Central memory CD8-positive, alpha-beta T cell (primary cell): ENCODE data around the gene NYAP1.
A peak's percentile ranks its signal among the peaks of the same experiment; 100 is the strongest.

Experiments
- ATAC-seq: fragments of 150-1000 bp; cut with Tn5 transposase; replicated peaks from 2 replicates; pipeline ENCODE4 v1.10.0; 2022; ENCODE audit warnings: mild to moderate bottlenecking, moderate FRiP score, moderate number of reproducible peaks; ENCODE audit not compliant: poor library complexity, severe bottlenecking; ENCODE audit errors: extremely low read depth
- DNase-seq, 2 donors: peaks; one replicate each; pipeline ENCODE4 v3.0.0; 2021; ENCODE audit warnings: low spot score in 2 of 2
- H3K27ac Mint-ChIP-seq: one replicate; pipeline ENCODE4 v1.8.0; 2022; ENCODE audit warnings: low read depth, mild to moderate bottlenecking, moderate library complexity, mixed read lengths
- H3K27me3 Mint-ChIP-seq: one replicate; pipeline ENCODE4 v1.8.0; 2022; ENCODE audit warnings: mixed read lengths
- H3K36me3 Mint-ChIP-seq: one replicate; pipeline ENCODE4 v1.8.0; 2022; ENCODE audit warnings: mild to moderate bottlenecking, moderate library complexity, mixed read lengths; ENCODE audit not compliant: insufficient read depth
- H3K4me1 Mint-ChIP-seq: one replicate; pipeline ENCODE4 v1.8.0; 2022; ENCODE audit warnings: mixed read lengths
- H3K4me3 Mint-ChIP-seq: one replicate; pipeline ENCODE4 v1.8.0; 2022; ENCODE audit warnings: mild to moderate bottlenecking, moderate library complexity, mixed read lengths
- H3K9me3 Mint-ChIP-seq: one replicate; pipeline ENCODE4 v1.8.0; 2022; ENCODE audit warnings: mixed read lengths

NYAP1 gene

DNA sequence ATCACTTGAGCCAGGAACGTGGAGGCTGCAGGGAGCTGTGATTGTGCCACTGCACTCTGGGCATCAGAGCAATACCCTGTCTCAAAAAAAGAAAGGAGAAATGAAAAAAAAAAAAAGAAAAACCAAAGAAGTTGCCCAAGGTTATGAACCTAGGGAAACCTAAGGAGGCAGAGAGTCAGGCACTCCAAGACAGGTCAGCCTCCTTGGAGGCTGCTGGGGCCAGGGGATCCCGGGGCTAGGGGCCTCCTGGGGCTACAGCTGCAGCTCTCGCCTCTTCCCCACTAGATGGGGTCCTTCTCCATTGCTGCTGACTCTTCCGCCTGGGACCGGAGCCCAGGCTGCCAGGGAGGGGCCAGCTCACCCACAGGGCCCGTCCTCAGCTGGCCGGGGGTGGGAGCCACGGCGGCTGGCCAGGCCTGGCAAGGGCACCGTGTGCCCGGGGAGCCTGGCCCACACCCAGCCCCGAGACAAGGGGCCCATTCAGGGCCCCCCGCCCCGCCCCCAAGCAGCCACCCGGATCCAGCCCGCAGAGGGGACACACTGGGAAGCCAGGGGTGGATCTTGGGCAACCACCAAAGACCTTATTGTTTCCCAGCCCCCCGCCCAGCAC lies 17.9 kb upstream of the NYAP1 start:
- Mint-ChIP-seq H3K9me3 (no peaks in the 10 kb centered on the region), H3K36me3 (peaks cover 26% of the 10 kb centered on the region), H3K27me3 (no peaks in the 10 kb centered on the region), H3K4me1 (peaks cover 5% of the 10 kb centered on the region), H3K27ac (peak overlapping the region; percentile 63), H3K4me3 (no peak overlapping the region)
- ATAC-seq (no peak), DNase-seq (no peak)

GRCh38 chr7:100466653-100467605 lies 16.8 kb upstream of the NYAP1 start:
- ATAC-seq = no peak

DNA sequence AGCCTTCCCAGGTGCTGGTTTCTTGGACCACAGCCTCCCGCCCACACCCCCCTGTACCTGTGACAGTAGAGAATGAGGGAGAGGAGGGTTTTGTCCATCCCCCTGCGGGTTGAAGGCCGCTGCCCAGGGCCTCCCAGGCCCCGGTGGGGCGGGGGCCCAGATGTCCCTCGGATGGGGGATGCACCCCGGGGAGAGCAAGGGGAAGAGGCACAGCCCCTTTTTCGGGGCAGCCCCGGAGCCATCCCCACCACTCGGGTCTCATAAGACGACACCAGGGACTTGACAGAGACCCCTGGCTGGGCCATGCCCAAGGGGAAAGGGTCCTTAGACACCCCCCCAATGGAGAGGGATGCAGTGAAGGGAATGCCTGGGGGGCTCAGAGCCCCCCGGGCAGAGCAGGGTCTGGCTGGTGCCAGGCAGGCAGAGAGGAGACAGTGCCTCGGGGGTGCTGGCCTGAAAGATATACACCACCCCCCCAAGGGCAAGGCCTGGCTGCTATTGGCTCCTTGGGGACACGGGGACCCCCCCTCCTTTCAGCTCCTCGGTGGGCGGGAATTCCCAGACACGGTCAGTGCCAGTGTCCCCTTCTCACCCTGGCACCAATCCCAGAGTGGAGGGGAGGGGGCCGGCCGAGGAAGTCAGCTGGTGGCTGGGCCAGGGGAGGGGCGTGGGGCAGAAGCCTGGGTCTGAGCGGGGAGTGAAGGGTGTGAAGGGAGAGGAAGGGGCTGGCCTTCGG lies 15.9 kb upstream of the NYAP1 start:
- Mint-ChIP-seq H3K4me1 (peaks cover 12% of the 10 kb centered on the region), H3K27me3 (no peaks in the 10 kb centered on the region), H3K27ac (peak overlapping the region; percentile 46), H3K36me3 (peaks cover 28% of the 10 kb centered on the region), H3K9me3 (no peaks in the 10 kb centered on the region), H3K4me3 (no peak overlapping the region)
- DNase-seq (no peak), ATAC-seq (no peak)

More at GRCh38 chr7:100466653-100467605, 16.8 kb upstream of the NYAP1 start:
- no peaks in the 10 kb centered on the region for H3K9me3 Mint-ChIP-seq
- peaks cover 9% of the 10 kb centered on the region for H3K4me1 Mint-ChIP-seq
- H3K4me3 Mint-ChIP-seq = no peak overlapping the region
- peaks cover 28% of the 10 kb centered on the region for H3K36me3 Mint-ChIP-seq
- no peaks in the 10 kb centered on the region for H3K27me3 Mint-ChIP-seq
- no peak for DNase-seq
- H3K27ac Mint-ChIP-seq = peak overlapping the region; percentile 46

- H3K36me3 Mint-ChIP-seq = peaks cover 43% of the 10 kb centered on the region
- DNase-seq (peak; percentile 65 to 88), ATAC-seq (peak; percentile 80)
- H3K27ac Mint-ChIP-seq = no peak overlapping the region
- no peaks in the 10 kb centered on the region for H3K27me3 Mint-ChIP-seq
- H3K4me3 Mint-ChIP-seq = no peak overlapping the region
- no peaks in the 10 kb centered on the region for H3K9me3 Mint-ChIP-seq
- peaks cover 28% of the 10 kb centered on the region for H3K4me1 Mint-ChIP-seq
Measured at GRCh38 chr7:100469227-100470044, 14.3 kb upstream of the NYAP1 start.

DNA sequence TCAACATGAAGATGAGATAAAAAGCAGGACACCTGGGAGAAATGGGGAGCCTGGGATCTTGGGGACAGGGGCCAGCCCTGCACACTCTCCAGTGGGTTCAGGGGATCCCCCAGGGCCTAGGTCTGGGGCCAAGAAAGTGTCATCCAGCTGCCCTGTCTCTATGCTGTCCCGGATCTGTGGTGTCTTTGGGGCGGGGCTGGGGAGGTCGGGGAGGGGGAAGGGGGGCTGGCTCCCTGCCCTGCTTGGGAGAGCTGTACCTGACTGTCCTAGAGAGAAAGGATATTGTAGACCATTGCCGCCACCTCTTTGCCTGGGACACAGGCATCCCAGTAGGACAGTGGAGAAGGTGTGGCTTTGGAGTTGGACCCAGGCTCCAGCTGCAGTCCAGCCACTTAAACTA lies 12.7 kb upstream of the NYAP1 start:
- no peak overlapping the region for H3K27ac Mint-ChIP-seq
- DNase-seq = no peak
- peaks cover 50% of the 10 kb centered on the region for H3K36me3 Mint-ChIP-seq
- no peak overlapping the region for H3K4me3 Mint-ChIP-seq
- no peaks in the 10 kb centered on the region for H3K27me3 Mint-ChIP-seq
- H3K9me3 Mint-ChIP-seq = no peaks in the 10 kb centered on the region
- peaks cover 43% of the 10 kb centered on the region for H3K4me1 Mint-ChIP-seq
- ATAC-seq = no peak

DNA sequence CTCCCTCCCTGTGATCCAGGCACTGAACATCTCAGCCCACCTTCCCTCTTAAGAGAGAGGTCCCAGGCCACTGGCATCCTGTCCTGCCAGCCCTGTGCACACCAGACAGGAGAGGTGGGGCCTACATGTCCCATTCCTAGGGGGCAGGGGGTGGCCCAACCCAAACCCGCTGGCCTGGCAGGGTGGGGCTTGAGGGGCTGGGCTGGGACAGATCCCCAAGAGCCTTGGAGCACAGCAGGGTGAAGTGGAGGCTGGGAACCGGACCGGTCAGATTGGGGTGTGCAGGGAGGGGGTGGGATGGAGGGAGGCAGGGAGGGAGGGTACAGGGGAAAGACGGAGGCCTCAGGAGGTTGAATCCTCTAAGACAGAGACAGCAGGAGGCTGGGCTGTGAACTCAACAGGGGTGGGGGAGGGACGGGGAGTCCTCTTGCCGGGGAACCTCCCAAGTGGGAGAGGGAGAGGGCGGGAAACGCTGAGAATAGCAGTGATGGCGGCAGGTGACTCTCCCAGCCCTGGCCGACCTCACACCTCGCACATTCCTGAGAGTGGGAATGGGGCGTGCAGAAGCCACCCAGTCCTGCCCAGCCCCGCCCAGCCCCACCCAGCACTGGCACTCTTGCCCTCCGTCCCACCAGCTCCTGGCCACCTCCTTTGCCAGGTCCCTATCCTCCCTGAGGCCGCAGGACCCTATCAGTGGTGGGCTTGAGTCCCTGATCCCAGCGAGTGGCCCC lies 11.4 kb upstream of the NYAP1 start:
- Mint-ChIP-seq H3K27ac (peak overlapping the region; percentile 84), H3K9me3 (no peaks in the 10 kb centered on the region), H3K27me3 (no peaks in the 10 kb centered on the region), H3K4me3 (no peak overlapping the region), H3K36me3 (peaks cover 57% of the 10 kb centered on the region), H3K4me1 (peaks cover 51% of the 10 kb centered on the region)
- ATAC-seq = no peak
- no peak for DNase-seq

DNA sequence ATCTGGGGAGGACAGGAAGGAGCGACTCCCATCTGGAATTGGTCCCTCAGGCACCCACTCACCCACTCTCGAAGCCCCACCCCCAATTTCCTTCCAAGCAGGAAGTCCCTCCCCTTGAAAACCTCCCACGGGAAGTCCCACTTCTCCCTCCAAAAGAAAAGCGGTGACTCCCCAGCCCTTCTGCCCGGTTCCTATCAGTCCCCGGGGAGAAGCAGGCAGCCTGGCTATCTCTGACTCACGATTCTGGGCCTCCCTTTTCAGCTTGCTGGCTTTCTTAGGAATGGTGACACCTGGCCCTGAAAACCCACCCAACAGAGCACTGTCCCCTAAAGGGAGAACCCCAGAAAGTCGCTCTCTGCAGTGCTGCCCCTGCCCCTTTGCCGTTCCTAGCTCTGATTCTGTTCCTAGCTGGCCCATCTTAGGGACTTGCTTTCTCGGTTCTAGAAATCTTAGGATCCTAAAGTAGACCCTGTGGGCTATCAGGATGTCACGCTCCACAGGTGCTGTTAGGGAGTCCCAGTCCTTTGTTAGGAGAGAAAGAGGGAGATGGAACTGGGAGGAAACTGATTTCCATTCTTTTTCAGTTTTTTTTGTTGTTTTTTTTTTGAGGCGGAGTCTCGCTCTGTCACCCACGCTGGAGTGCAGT lies 10.8 kb upstream of the NYAP1 start:
- Mint-ChIP-seq H3K27ac (peak overlapping the region; percentile 83), H3K4me1 (peaks cover 51% of the 10 kb centered on the region), H3K4me3 (no peak overlapping the region), H3K9me3 (no peaks in the 10 kb centered on the region), H3K27me3 (no peaks in the 10 kb centered on the region), H3K36me3 (peaks cover 59% of the 10 kb centered on the region)
- DNase-seq (no peak), ATAC-seq (no peak)

DNA sequence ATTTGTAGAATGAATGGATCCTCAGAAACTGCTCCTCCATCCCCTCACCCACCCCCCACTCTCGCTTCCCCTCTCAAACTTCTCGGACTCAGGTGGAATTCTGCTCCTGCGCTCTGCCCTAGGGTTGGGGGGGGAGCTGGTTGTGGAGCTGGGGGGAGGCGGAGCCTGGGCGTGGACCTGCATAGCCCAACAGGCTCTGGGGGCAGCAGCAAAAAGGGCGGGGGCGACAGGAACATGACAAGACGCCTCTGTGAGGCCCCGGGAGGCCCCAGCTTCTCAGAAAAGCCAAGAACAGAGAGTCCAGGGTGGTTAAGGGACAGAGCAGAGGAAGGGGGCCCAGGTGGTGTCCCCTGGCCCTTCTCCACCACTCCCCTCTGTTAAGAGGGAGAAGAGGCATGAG lies 8.2 kb upstream of the NYAP1 start:
- H3K4me1 Mint-ChIP-seq = peaks cover 60% of the 10 kb centered on the region
- H3K27ac Mint-ChIP-seq = peak overlapping the region; percentile 92
- H3K4me3 Mint-ChIP-seq = peak overlapping the region; percentile 85
- DNase-seq = no peak
- H3K36me3 Mint-ChIP-seq = peaks cover 62% of the 10 kb centered on the region
- H3K9me3 Mint-ChIP-seq = no peaks in the 10 kb centered on the region
- ATAC-seq = no peak
- no peaks in the 10 kb centered on the region for H3K27me3 Mint-ChIP-seq

DNA sequence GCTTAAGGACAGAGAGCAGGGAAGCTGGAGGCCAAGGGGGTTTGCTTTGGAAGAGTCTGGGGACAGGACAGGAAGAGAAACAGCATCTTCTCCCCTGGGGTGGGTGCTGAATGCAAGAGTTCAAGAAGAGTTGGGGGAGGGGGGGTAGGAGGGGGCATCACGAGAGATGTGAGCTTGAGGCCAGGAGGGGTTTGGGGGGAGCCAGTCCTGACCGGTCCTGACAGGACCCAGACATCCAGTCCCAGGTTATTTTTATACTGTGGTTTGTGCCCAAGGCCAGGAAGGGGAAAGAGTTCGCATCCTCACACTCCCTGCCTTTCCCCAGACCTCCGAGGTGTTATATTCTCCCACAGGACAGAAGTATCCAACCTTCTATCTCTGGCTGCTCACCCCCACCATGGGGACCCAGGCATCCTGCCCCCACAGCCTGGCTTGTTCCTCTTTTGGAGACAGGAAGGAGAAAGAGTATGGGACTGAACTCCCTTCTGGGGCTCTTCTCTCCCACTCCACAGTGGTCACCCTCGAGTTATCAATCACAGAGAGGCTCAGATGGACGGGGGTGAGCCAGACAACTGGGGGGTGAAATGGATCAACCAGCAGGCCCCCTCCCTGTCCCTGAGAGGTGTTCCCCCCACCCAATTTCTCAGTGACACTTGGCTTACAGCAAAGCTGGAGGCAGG lies 7.5 kb upstream of the NYAP1 start:
- DNase-seq (no peak), ATAC-seq (no peak)
- H3K4me3 Mint-ChIP-seq = peak overlapping the region; percentile 85
- no peaks in the 10 kb centered on the region for H3K9me3 Mint-ChIP-seq
- H3K36me3 Mint-ChIP-seq = peaks cover 59% of the 10 kb centered on the region
- H3K4me1 Mint-ChIP-seq = peaks cover 61% of the 10 kb centered on the region
- peak overlapping the region; percentile 92 for H3K27ac Mint-ChIP-seq
- no peaks in the 10 kb centered on the region for H3K27me3 Mint-ChIP-seq

DNA sequence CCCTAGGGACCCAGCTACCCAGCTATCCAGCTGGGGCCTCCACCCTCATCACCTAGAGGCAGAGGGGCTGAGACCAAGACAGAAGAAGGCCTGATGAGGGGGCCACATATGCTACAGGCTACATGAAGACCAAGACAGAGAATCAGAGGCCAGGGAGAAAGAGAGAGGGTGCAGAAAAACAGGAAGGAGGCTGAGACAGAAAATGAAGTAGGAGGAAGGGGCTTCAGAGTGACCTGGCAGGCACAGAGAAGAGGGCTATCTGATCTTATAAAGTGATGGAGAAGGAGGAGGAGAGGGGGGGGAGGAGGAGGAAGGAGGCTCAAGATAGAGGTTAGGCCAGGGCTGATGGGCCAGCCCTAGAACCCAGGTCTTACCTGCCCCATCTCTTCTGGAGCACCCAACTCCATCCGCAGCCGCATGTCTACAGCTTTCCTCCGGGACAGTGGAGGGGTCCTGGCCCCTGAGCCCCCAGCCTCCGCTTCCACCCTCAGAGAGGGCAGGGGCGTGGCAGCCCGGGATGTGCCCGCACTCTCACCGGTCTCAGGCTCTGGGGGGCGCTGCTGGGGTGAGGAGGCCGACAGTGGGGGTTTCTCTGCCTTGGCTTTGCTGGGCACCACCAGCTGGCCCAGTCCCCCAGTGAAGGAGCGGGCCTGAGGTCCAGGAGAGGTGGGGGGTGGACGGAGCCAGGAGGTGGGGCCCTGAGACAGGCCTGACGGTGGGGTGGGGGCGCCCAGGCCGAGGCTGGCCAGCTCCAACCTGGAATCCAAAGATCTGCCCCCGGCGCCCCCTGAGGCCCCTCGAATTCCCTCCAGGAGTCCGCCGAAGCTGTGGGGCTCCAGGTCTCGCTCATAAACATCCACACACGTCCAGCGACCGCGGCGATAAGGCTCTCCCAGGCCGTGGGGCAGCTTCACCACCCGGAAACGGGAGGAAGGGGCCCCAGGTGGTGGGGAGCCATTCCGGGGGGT lies 6.5 kb upstream of the NYAP1 start:
- H3K9me3 Mint-ChIP-seq = no peaks in the 10 kb centered on the region
- peaks cover 60% of the 10 kb centered on the region for H3K4me1 Mint-ChIP-seq
- no peak for ATAC-seq
- H3K27me3 Mint-ChIP-seq = no peaks in the 10 kb centered on the region
- peak overlapping the region; percentile 85 for H3K4me3 Mint-ChIP-seq
- DNase-seq = peak in 1 of 2 donors; percentile 34
- H3K36me3 Mint-ChIP-seq = peaks cover 58% of the 10 kb centered on the region
- H3K27ac Mint-ChIP-seq = peak overlapping the region; percentile 92
